PC-3 (cell line): ENCODE results near the gene LCN6. TPM values are rescaled to one million over a fixed set of nuclear protein-coding genes. Genes with fewer than 3 reads are reported as not detected.

Source experiments
- ATAC-seq: fragments of 200-7000 bp; cut with Tn5 transposase; 2 replicates; pipeline ENCODE4 v1.9.1; 2020; ENCODE audit warnings: mild to moderate bottlenecking, moderate library complexity
- BruUV-seq: library from RNA; stranded (reverse); fragments of 400-500 nt; replicated peaks from 2 replicates; lab custom pipeline; 2021; lab: Mats Ljungman, UMichigan
- CTCF ChIA-PET: fragments of 300-600 bp; sonication (Branson Sonifier 250); formaldehyde crosslinking; loops from one replicate; lab custom pipeline; 2022; ENCODE audit warnings: antibody characterized with exemption; lab: Charles Lee
- POLR2A ChIA-PET: fragments of 300-600 bp; sonication (Branson Sonifier 250); formaldehyde crosslinking; loops from one replicate; lab custom pipeline; 2022; ENCODE audit warnings: antibody characterized with exemption; ENCODE audit not compliant: unreplicated experiment; lab: Charles Lee
- DNase-seq: peaks from one replicate; pipeline ENCODE4 v3.0.0-alpha.2; 2015
- H2AFZ ChIP-seq: fragments of 300-600 bp; sonication (generic); 2 replicates; pipeline ENCODE4 v1.6.0; 2016; ENCODE audit warnings: antibody characterized with exemption, low read length
- H3F3A ChIP-seq: fragments of 300-600 bp; sonication (generic); one replicate; pipeline ENCODE4 v1.6.0; 2017; ENCODE audit warnings: antibody characterized with exemption, low read length, control low read depth, mild to moderate bottlenecking; ENCODE audit not compliant: unreplicated experiment
- H3K27ac ChIP-seq: fragments of 300-600 bp; sonication (generic); 2 replicates; pipeline ENCODE4 v1.5.1; 2016; ENCODE audit warnings: mild to moderate bottlenecking, low read length
- H3K27me3 ChIP-seq: fragments of 300-600 bp; sonication (generic); 2 replicates; pipeline ENCODE4 v1.6.1; 2016; ENCODE audit warnings: low read length, mixed read lengths
- H3K36me3 ChIP-seq: fragments of 300-600 bp; sonication (generic); 2 replicates; pipeline ENCODE4 v1.6.1; 2016; ENCODE audit warnings: low read depth, mixed run types, low read length, mixed read lengths
- H3K4me1 ChIP-seq: fragments of 300-600 bp; sonication (generic); 2 replicates; pipeline ENCODE4 v1.5.1; 2016; ENCODE audit warnings: low read length; ENCODE audit not compliant: insufficient read depth
- H3K4me2 ChIP-seq: fragments of 300-600 bp; sonication (generic); 2 replicates; pipeline ENCODE4 v1.6.0; 2016; ENCODE audit warnings: low read length
- H3K4me3 ChIP-seq: fragments of 300-600 bp; sonication (generic); 2 replicates; pipeline ENCODE4 v1.5.1; 2016; ENCODE audit warnings: mild to moderate bottlenecking, low read length, mixed read lengths
- H3K79me2 ChIP-seq: fragments of 300-600 bp; sonication (generic); 2 replicates; pipeline ENCODE4 v1.6.1; 2017; ENCODE audit warnings: low read length, mixed read lengths
- H3K9ac ChIP-seq: fragments of 300-600 bp; sonication (generic); 2 replicates; pipeline ENCODE4 v1.6.0; 2016; ENCODE audit warnings: mild to moderate bottlenecking, low read length
- H3K9me2 ChIP-seq: fragments of 300-600 bp; sonication (generic); replicated peaks from 2 replicates; pipeline ENCODE4 v1.6.1; 2016; ENCODE audit warnings: mixed run types, low read length, mixed read lengths
- H3K9me3 ChIP-seq: fragments of 300-600 bp; sonication (generic); 2 replicates; pipeline ENCODE4 v1.6.1; 2016; ENCODE audit warnings: low read length, mixed read lengths
- H4K20me1 ChIP-seq: fragments of 300-600 bp; sonication (generic); 2 replicates; pipeline ENCODE4 v1.6.1; 2016; ENCODE audit warnings: low read length, mixed read lengths
- EZH2 ChIP-seq: fragments of 300-600 bp; sonication (generic); IDR thresholded peaks from one replicate; pipeline ENCODE4 v1.6.1; 2017; ENCODE audit warnings: antibody characterized with exemption, mild to moderate bottlenecking, low read length; ENCODE audit not compliant: unreplicated experiment
- EZH2phosphoT487 ChIP-seq: fragments of 300-600 bp; sonication (generic); IDR thresholded peaks from 2 replicates; pipeline ENCODE4 v1.6.1; 2018; ENCODE audit warnings: mild to moderate bottlenecking, antibody characterized with exemption, low read length, borderline replicate concordance
- intact Hi-C: fragments of 100-400 bp; cut with micrococcal nuclease; formaldehyde crosslinking; loops from 2 replicates; pipeline ENCODE4 v1.9.0; 2023
- total RNA-seq: library from RNA; depleted of rRNA; stranded (reverse); fragments of >200 nt; gene quantifications from 2 replicates; pipeline ENCODE4 v1.2.3, GENCODE V29; 2014
- TF ChIP-seq, protein P1 (sequence below): fragments of 300-600 bp; sonication (generic); conservative IDR thresholded peaks from 2 replicates; pipeline ENCODE4 v1.5.1; 2017; ENCODE audit warnings: antibody characterized with exemption, low read depth, mild to moderate bottlenecking, low read length

Gene LCN6
- total RNA-seq, 1 experiment from 2014 or later, result not detected

DNA sequence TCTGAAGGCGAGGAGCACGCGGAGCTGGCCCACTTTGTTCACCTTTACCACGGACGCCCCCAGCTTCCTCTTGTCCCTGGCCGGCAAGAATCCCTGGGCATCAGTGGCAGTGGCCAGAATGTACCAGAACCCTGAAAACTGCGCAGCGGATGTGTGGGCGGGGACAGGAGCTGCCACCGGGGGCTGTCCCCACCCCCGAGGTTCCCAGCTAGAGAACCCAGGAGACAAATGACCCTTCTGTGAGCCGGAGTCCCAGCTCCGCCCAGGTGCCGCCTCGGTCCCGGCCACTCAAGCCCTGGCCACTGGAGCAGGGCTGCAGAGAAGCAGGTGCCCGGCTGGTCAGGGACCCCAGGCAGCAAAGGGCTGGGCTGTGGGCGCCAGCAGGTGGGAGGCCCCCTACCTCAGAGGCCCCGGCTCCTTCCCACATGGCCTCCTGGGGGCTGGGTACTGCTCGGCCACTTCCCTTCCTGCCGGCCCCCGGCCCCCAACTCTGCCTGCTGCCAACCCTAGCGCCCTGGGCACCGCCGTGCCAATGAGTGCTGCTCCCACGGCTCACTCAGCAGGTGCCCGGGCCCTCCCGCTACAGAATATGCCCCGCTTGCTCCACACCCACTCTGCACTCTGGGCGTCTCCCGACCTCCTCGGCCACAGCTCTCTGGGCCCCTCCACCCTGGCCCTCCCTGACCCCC is 6.3 kb downstream of the LCN6 start:
- TF ChIP-seq EZH2, result no peak
- TF ChIP-seq, protein P1, sequence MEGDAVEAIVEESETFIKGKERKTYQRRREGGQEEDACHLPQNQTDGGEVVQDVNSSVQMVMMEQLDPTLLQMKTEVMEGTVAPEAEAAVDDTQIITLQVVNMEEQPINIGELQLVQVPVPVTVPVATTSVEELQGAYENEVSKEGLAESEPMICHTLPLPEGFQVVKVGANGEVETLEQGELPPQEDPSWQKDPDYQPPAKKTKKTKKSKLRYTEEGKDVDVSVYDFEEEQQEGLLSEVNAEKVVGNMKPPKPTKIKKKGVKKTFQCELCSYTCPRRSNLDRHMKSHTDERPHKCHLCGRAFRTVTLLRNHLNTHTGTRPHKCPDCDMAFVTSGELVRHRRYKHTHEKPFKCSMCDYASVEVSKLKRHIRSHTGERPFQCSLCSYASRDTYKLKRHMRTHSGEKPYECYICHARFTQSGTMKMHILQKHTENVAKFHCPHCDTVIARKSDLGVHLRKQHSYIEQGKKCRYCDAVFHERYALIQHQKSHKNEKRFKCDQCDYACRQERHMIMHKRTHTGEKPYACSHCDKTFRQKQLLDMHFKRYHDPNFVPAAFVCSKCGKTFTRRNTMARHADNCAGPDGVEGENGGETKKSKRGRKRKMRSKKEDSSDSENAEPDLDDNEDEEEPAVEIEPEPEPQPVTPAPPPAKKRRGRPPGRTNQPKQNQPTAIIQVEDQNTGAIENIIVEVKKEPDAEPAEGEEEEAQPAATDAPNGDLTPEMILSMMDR, result no peak
- no peak for TF ChIP-seq EZH2phosphoT487
- H3F3A ChIP-seq, result no peaks in the 10 kb centered on the region
- intact Hi-C loops, result no loop called here
- BruUV-seq, result no TSS peak
- CTCF ChIA-PET, result interaction anchor here (0.6 kb wide), 1 partner anchor 13 kb away, joined by 3 read pairs; no protein-coding TSS in a partner anchor
- H3K4me2 ChIP-seq, result peak overlapping the region; percentile 64
- no peak overlapping the region for H3K4me3 ChIP-seq
- no peaks in the 10 kb centered on the region for H3K79me2 ChIP-seq
- H3K27ac ChIP-seq, result no peak overlapping the region
- H4K20me1 ChIP-seq, result no peaks in the 10 kb centered on the region
- no peaks in the 10 kb centered on the region for H3K9me3 ChIP-seq
- peak overlapping the region; percentile 48; the same call in 1 of the 2 replicates for H2AFZ ChIP-seq
- ATAC-seq (peak; percentile 52), DNase-seq (no peak)
- no peaks in the 10 kb centered on the region for H3K36me3 ChIP-seq
- H3K27me3 ChIP-seq, result peaks cover 18% of the 10 kb centered on the region
- POLR2A ChIA-PET, result no interaction called here
- H3K4me1 ChIP-seq, result no peaks in the 10 kb centered on the region
- no peaks in the 10 kb centered on the region for H3K9me2 ChIP-seq
- no peak overlapping the region for H3K9ac ChIP-seq

DNA sequence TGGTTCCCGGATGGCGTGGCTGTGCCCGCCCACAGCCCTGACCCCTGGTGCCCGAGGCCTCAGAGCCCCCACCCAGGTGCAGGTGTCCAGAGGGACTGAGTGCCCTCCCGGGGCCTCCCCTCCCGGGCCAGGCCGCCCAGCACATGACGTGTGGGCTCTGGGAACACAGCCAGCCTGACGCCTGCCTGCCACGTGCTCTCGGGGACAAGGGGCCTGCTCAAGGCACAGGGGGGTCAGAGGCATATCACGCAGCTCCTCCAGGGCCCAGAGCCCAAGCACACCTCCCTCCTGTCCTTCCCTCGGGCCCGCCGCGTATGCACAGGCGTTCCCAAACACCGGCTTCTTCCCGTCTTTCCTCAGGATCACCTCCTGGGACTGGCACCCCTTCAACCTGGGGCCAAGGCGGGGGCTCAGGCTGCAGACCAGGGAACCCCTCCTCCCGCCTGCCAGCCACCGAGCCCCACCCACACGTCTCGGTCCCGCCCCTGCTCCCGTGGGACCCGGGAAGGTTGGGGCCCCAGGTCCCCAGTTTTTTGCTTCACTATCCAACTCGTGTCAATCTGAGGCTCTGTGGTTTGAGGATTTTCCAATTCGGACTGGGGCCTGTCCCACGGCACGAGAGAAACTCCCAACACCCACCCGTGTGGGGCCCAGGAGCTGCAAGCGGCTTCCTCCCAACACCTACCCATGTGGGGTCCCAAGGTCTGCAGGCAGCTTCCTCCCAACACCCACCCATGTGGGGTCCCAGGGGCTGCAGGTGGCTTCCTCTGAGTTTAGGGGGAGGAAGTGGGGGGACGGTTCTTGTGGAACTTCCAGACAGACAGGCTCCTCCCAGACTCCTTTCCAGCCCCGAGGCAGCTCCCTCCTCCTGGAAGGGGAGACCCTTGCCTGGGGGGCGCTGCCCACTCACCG is 7.1 kb downstream of the LCN6 start:
- Histone ChIP-seq H3K27ac (no peak overlapping the region), H3K27me3 (peaks cover 18% of the 10 kb centered on the region), H3K4me1 (no peaks in the 10 kb centered on the region), H4K20me1 (no peaks in the 10 kb centered on the region), H3K4me3 (no peak overlapping the region), H3K9me2 (no peaks in the 10 kb centered on the region), H3K9me3 (no peaks in the 10 kb centered on the region), H3K79me2 (no peaks in the 10 kb centered on the region), H3K9ac (no peak overlapping the region), H3F3A (no peaks in the 10 kb centered on the region), H3K4me2 (no peak overlapping the region), H3K36me3 (no peaks in the 10 kb centered on the region), H2AFZ (no peak overlapping the region)
- no peak for TF ChIP-seq EZH2
- no peak for TF ChIP-seq EZH2phosphoT487
- TF ChIP-seq, protein P1, result no peak
- CTCF ChIA-PET, result no interaction called here
- POLR2A ChIA-PET, result no interaction called here
- no TSS peak for BruUV-seq
- no peak for DNase-seq
- no peak for ATAC-seq
- intact Hi-C loops, result no loop called here
